Left lobe of liver (tissue), 2 donors: ENCODE measurements around the gene EFCAB6. TPM values are rescaled to one million over a fixed set of nuclear protein-coding genes. Genes with fewer than 3 reads are reported as not detected.
A peak's percentile ranks its signal among the peaks of the same experiment; 100 is the strongest.

Source experiments
- ATAC-seq: fragments of 200-7000 bp; cut with Tn5 transposase; one replicate; pipeline ENCODE4 v1.9.1; 2020; ENCODE audit warnings: mild to moderate bottlenecking, moderate library complexity
- DNase-seq: peaks from one replicate; pipeline ENCODE4 v3.0.0-alpha.2; 2020; ENCODE audit warnings: low spot score
- total RNA-seq: library from RNA; stranded (reverse); gene quantifications from one replicate; pipeline ENCODE4 v1.2.1, GENCODE V29; 2021
- donor health status: DM: no; HTN: no; CAD: no; lungs with moderate emphysema.
- donor health status: DM: no; HTN: yes; CAD: no.

The EFCAB6 gene
- total RNA-seq, 1 donor from 2014 or later: 0.45 TPM

DNA sequence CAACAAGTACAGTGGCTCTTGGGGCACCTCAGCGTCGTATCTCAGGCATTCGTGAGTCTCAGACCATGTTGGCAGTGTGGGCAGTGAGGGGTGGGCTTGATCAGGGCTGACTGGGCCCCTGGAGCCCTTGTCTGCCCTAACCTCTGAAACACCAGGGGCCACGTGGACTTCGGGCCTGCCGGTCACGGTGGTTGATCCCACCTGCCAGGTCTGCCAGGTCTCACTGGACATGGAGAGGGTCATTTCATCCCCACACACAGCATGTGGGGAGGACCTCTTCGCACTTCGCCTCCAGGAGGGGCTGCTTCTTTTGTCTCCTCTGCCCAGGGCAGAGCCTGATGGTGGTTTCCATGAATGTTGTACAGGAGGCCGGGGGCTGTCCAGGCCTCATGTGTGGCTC, 323.2 kb downstream of the EFCAB6 start:
- ATAC-seq: no peak
- DNase-seq: no peak

DNA sequence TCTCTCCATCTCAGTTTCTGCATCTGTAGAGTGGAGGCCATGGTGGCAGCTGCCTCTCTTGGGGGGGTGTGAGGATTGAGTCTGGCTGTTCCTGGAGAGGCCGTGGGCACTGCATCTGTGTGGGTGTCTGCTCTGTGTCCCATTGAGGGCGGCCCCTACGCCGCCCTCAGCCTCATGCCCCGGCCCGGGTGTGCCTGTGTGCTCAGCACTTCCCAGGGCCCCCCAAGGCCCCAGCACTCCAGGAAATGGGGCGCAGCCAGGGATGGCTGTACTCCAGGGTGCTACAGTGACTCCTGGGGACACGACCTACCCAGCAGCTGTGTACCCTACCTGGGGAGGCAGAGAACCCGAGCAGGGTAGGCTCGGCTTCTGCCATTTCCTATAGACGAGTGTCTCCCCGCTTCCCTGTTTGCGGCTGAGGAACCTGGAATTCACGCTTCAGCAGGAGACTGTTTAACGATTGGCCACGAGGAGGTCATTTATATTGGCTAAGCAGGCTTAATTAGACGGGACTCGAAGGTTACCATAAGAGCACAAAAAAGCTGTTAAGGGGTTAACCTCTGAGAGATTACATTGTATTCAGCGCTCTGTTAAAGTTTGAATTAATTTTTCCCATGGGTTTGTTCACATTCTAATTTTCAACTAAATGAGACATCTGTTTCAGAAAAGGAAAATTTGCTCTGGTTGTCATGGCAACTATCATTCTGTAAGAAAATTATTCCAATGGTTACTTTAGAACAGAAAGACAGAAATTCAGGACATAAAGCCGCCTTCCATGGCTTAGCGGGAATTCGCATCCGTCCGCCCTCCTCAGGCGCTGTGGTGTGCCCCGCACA, 323.9 kb downstream of the EFCAB6 start:
- ATAC-seq (no peak), DNase-seq (no peak)

DNA sequence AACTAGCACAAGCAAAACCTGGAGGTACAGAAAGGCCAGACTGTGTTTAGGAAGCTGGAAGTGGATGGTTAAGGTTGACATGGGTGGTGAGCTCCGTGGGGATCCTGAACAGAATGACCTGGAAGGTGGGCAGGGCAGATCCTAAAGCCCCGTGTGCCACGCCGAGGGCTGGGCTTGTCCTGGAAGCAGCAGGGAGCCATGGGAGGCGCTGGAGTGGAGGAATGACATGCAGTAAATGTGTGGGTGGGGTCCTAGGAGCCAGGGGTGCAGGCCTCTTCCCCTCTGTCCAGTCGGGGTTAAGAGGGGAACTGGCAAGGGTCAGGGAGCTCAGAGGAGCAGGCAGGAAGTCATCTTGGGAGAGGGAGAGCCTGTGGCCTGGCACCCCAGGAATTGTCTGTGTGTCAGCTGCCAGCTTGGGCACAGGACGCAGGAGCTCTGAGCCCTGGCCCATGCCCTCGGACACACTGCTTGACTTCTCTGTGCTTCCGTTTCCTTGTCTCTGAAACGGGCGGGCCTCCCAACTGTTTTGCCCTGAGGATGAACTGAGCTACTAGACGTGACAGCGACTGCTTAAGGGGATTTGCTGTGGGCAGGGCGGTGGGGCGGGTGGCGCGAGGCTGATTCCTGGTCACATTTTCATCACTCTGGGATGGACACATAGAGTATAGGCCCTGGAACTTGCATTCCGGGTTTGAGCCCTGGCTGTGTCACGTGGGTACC, 324.6 kb downstream of the EFCAB6 start:
- no peak for DNase-seq
- no peak for ATAC-seq

DNA sequence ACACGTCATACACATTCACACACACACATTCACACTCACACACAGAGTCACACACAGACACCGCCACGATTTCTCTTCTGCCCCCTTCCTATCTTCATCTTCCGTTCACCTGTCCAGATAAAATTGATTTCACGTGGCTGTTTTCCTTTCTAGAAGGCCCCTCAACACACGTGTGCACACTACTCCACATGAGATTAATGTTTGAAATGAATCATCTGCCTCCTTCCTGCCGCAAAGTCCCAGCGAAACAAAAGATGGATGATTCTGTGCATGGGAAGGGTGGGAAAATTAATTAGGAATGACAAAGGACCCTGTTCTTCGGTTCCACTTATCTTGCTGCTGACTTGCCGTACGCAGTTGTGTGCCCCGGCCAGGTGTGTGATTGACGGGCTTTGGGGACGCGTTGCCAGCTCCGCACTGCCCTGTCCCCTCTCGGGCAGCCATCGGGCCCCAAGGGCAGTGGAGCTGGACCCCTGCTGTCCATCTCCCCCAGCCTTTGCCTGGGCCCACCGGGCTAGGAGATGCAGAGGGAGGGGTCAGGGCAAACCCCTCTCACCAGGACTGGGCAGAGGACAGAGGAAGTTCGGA, 326.5 kb downstream of the EFCAB6 start:
- DNase-seq (no peak), ATAC-seq (no peak)

DNA sequence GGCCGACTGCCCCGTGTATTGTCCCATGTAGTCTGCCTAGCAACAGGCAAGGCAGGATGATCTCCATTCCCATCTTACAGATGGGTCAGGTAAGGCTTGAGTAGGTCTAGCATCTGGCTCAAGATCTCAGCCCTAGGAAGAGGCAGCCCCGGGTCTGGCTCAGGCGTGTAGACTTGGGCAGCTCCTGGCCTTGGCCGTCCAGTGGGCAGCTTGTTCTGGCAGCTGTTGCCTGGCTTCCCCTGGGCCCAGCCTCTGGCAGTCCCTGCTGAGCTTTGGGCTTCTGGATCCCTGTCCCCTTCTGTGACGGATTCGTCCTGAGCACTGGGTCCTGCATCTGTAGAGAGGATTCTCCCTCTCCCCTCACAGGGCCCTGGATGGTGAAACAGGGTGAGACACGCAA, 327.9 kb downstream of the EFCAB6 start:
- no peak for ATAC-seq
- DNase-seq: no peak

DNA sequence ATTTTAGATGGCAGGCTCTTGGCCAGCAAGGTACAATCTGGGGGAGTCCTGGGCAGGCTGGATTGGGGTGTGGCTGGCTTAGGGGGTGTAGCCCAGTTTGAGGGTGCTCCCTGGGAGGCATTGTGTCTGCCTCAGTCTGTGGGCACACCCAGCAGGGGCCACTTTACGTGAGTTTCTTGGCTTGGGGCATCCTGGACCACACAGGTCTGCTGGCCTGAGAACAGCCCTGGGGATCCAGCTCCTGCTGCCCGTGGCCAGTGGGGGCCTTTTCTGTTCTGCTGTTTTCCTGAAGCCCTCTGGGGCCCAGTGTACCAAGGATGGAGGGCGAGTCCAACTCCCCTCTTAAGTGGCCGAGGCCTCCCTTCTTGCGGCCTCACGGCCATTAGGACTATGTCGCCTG, 328.4 kb downstream of the EFCAB6 start:
- no peak for DNase-seq
- no peak for ATAC-seq

DNA sequence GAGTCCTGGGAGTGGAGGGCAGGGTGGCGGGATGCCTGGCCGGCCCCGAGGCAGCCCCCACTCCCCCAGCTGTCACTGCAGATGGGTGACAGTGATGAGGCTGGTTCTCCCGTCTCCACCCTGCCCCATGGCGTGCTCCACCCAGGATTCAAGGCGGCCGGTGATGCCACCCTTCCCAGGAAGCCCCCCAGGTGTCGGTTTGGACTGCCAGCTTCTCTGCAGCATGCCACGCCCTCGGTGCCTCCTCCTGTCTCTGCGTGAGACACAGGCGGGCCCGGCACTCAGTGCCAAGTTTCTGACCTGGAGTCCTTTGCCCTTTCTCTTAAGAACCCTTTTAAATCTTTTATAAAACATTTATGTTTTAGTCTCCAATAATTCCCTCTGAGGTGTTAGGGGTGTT, 328.8 kb downstream of the EFCAB6 start:
- ATAC-seq (no peak), DNase-seq (no peak)

DNA sequence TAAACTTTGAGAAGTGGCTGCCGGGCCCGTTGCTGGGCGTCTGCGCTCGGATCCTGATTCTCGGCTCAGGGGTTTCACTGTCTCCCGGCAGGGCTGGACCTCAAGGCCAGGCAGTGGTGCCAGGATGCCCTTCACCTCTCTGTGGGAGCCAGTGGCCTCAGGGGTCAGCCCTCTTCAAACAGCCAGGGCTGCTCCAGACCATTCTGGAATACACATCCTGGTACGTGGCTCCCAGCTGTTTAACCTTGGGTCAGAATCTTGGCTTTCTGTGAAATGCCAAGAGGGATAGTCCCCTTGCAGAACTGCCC, 329.8 kb downstream of the EFCAB6 start:
- DNase-seq (no peak), ATAC-seq (no peak)

DNA sequence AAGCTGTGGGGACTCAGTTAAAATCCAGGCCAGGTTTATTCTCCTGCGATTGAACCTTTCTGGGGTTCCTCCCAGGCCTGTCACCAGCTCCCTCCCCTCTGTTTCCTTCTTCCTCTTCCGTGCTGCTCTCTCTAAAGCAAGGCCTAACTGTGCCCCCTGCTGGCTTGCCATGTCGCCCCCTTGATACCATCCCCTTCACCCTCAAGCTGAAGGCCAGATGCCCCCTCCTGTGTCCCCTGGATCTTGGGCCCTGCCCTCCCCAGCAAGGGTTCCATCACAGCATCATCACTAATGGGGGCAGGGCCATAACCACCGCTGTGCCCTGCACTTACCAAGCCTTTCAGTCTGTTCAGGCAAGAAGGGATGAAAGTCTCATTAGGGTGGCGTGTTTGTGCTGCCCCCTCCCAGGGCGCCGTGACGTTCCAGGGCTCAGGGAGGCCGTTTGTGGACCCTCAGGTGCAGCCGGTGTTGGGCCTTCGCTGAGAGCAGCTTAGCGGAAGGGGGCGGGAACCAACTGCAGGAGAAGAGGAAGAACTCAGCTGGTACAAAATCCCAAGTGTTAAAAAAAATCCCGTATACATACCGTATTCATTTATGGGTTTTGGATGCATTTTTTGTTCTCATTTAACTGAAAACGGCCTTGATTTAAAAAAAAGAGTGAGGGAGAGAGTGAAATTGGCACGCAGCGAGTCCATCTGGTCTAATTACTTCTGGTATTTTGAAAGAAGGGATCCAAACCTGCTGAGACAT, 330.4 kb downstream of the EFCAB6 start:
- DNase-seq (no peak), ATAC-seq (peak; percentile 65)

DNA sequence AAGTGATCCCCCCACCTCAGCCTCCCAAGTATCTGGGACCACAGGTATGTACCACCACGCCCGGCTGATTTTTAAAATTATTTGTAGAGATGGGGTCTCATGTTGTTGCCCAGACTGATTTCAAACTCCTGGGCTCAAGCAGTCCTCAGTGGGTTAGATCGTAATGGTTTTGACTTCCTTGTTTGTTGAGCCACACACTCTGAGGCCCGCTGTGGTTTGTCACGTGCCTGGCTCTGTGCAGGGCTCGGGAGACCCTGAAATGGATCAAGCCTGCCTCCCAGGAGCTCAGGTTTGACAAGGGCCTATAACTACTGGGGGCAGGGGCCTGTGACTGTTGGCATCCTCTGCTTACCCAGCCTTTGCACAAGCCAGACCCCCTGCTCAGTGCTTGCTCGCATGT, 332.1 kb downstream of the EFCAB6 start:
- no peak for DNase-seq

DNA sequence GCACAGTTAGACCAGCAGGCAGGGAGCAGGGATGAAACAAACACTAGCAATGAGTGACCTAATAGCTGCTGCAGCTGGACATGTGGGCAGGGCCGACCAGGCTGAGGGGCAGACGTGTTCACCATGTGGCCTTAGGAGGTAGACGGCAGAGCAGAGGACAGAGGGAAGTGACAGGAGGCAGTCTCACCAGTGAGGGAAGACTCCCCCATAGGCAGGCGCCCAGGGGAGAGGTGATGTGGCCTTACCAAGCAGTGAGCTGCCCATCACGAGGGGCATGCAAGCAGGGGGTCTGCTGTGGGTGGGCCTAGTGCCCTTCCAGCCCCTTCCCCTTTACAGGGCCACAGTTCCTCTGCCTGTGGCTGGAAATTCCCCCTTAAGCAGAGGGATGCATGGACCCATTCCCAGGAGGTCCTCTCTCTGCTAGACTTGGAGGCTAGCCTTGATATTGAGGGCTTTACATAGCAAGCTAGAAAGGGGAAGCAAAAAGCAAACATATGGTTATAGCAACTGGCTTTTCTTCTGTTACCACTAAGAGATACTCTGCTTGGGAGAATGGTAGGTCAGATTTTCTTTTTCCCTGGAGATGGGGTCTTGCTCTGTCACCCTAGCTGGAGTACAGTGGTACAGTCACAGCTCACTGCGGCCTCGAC, 332.7 kb downstream of the EFCAB6 start:
- DNase-seq (no peak), ATAC-seq (no peak)

More for the DNA sequence above, 332.1 kb downstream of the EFCAB6 start:
- no peak for ATAC-seq

Other genes with a start within 250 kb of the EFCAB6 start
- gene SULT4A1, start 50.2 kb upstream of the EFCAB6 start, total RNA-seq: not detected
- not detected for gene PNPLA5, start 79.7 kb upstream of the EFCAB6 start, total RNA-seq
- 72.1 TPM for gene PNPLA3, start 111.5 kb upstream of the EFCAB6 start, total RNA-seq
- 23.6 TPM for gene SAMM50, start 143.1 kb upstream of the EFCAB6 start, total RNA-seq
- gene PARVB, start 212.0 kb upstream of the EFCAB6 start, total RNA-seq: 14.3 TPM